ENCODE data around the gene TRAM2.

The TRAM2 gene

GRCh38 chr6:52489881-52490280, 87.0 kb downstream of the TRAM2 start:
- H3K27me3 ChIP-seq (ENCODE audit: low read depth, low read length): peaks cover 14% of the 10 kb centered on the region
- no peaks in the 10 kb centered on the region for H4K20me1 ChIP-seq (ENCODE audit: insufficient read depth, low read length)
- H3K9me3 ChIP-seq (ENCODE audit: insufficient read depth, low read length): no peaks in the 10 kb centered on the region
- no peaks in the 10 kb centered on the region for H3K79me2 ChIP-seq (ENCODE audit: low read length)
- H3K27ac ChIP-seq (ENCODE audit: low read length): no peak overlapping the region
- no peak overlapping the region for H3K4me3 ChIP-seq (ENCODE audit: low read length)
- peaks cover 21% of the 10 kb centered on the region for H3K36me3 ChIP-seq (replicated peaks; ENCODE audit: low read depth, low read length)
- H3K4me2 ChIP-seq (ENCODE audit: low read length): no peak overlapping the region
- H3K9ac ChIP-seq (ENCODE audit: low read length): no peak overlapping the region
- peaks cover 43% of the 10 kb centered on the region for H3K4me1 ChIP-seq (ENCODE audit: low read length)
- H2AFZ ChIP-seq (ENCODE audit: low read depth, low read length): no peak overlapping the region
- TF ChIP-seq CTCF (IDR thresholded peaks at IDR 0.05; ENCODE audit: low read depth, low read length) (no peak), EZH2phosphoT487 (IDR thresholded peaks at IDR 0.05; ENCODE audit: low read depth) (no peak)

DNA sequence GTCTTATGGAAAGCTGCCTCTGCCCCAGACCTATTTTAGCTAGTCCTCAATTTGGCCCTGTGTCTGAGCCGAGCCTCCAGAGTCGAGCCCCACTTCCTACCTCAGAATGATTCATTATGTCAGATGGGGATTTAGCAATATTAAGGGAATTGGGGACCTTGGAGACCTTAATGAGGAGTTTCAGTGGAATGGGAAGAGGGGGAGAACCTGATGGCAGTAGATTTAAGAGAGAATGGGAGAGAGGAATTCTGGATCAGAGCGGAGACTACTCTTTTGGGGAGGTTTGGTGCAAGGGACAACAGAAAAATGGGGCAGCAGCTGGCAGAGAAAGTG, 93.2 kb downstream of the TRAM2 start:
- H3K4me3 ChIP-seq (ENCODE audit: low read length): no peak overlapping the region
- no peaks in the 10 kb centered on the region for H3K27me3 ChIP-seq (ENCODE audit: low read depth, low read length)
- no peak overlapping the region for H2AFZ ChIP-seq (ENCODE audit: low read depth, low read length)
- H3K4me2 ChIP-seq (ENCODE audit: low read length): no peak overlapping the region
- H3K9me3 ChIP-seq (ENCODE audit: insufficient read depth, low read length): no peaks in the 10 kb centered on the region
- H3K9ac ChIP-seq (ENCODE audit: low read length): no peak overlapping the region
- H3K36me3 ChIP-seq (replicated peaks; ENCODE audit: low read depth, low read length): peaks cover 4% of the 10 kb centered on the region
- H3K4me1 ChIP-seq (ENCODE audit: low read length): no peaks in the 10 kb centered on the region
- H3K27ac ChIP-seq (ENCODE audit: low read length): no peak overlapping the region
- no peaks in the 10 kb centered on the region for H3K79me2 ChIP-seq (ENCODE audit: low read length)
- no peaks in the 10 kb centered on the region for H4K20me1 ChIP-seq (ENCODE audit: insufficient read depth, low read length)
- TF ChIP-seq EZH2phosphoT487 (IDR thresholded peaks at IDR 0.05; ENCODE audit: low read depth) (no peak), CTCF (IDR thresholded peaks at IDR 0.05; ENCODE audit: low read depth, low read length) (no peak)

DNA sequence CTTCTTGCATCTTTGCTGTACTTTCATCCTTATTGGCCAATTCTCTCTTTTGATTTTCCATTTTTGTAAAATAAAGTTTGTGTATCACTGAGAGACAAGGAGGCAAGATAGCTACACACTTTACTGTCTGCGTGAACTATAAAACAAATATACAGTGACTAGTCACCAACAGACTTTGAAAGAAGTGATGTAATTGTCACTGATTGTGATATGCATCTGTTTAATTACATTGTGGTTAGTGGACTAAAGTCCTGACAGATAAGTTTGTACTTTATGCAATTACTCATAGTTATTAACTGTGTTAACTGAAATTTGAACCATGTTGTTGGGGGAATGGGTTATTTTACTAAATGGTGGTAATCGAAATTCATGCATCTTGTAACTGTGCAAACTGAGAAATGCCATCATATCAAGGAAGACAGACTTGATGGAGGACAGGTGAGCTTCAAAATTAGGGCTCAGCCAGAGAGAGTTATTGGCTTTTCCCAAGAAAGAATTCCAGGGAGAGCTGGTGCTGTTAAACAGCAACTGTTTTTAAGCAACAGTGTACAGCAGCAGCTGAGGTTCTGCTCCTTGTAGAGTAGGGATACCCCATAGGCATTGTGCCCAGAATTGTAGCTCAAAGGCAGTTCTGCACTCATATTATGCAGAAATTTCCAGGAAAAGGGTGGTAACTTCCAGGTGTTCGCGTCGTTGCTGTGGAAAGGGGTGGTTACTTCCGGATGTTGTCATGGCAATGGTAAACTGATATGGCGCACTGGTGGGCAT, 93.8 kb downstream of the TRAM2 start:
- Histone ChIP-seq H3K36me3 (replicated peaks; ENCODE audit: low read depth, low read length) (peaks cover 4% of the 10 kb centered on the region), H3K27me3 (ENCODE audit: low read depth, low read length) (no peaks in the 10 kb centered on the region), H3K9ac (ENCODE audit: low read length) (no peak overlapping the region), H3K27ac (ENCODE audit: low read length) (no peak overlapping the region), H3K79me2 (ENCODE audit: low read length) (no peaks in the 10 kb centered on the region), H3K4me1 (ENCODE audit: low read length) (no peaks in the 10 kb centered on the region), H2AFZ (ENCODE audit: low read depth, low read length) (no peak overlapping the region), H3K9me3 (ENCODE audit: insufficient read depth, low read length) (no peaks in the 10 kb centered on the region), H4K20me1 (ENCODE audit: insufficient read depth, low read length) (no peaks in the 10 kb centered on the region), H3K4me2 (ENCODE audit: low read length) (no peak overlapping the region), H3K4me3 (ENCODE audit: low read length) (no peak overlapping the region)
- TF ChIP-seq EZH2phosphoT487 (IDR thresholded peaks at IDR 0.05; ENCODE audit: low read depth) (no peak), CTCF (IDR thresholded peaks at IDR 0.05; ENCODE audit: low read depth, low read length) (no peak)

DNA sequence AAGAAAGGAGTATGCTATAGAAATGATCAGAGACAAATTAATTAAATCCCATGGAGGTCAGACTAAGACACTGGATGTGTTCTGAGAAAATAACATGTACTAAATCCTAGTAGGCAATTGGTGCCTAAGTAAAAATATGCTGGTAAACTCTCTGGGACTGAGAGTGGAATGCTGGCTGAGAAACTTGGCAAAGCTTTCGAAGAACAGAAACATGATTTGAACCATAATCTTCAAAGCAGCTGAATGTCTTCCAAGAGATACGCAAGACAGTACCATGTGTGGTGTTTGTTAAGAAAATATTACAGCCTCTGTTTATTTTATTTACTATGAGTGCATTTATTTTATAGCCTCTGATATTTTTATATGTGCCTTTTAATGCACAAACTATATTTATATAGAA, 101.6 kb downstream of the TRAM2 start:
- Histone ChIP-seq H3K27ac (ENCODE audit: low read length) (no peak overlapping the region), H3K36me3 (replicated peaks; ENCODE audit: low read depth, low read length) (no peaks in the 10 kb centered on the region), H4K20me1 (ENCODE audit: insufficient read depth, low read length) (no peaks in the 10 kb centered on the region), H3K27me3 (ENCODE audit: low read depth, low read length) (no peaks in the 10 kb centered on the region), H2AFZ (ENCODE audit: low read depth, low read length) (no peak overlapping the region), H3K4me2 (ENCODE audit: low read length) (no peak overlapping the region), H3K79me2 (ENCODE audit: low read length) (no peaks in the 10 kb centered on the region), H3K9ac (ENCODE audit: low read length) (no peak overlapping the region), H3K4me1 (ENCODE audit: low read length) (no peaks in the 10 kb centered on the region), H3K4me3 (ENCODE audit: low read length) (no peak overlapping the region), H3K9me3 (ENCODE audit: insufficient read depth, low read length) (no peaks in the 10 kb centered on the region)
- TF ChIP-seq CTCF (IDR thresholded peaks at IDR 0.05; ENCODE audit: low read depth, low read length): no peak
- TF ChIP-seq EZH2phosphoT487 (IDR thresholded peaks at IDR 0.05; ENCODE audit: low read depth): no peak

Data from OCI-LY3 (cell line).